GM12891 (cell line): ENCODE measurements around the gene RHBDD3.

Experiments
- POLR2A ChIP-seq: IDR thresholded peaks from 2 replicates; pipeline ENCODE4 v1.6.1; 2011; ENCODE audit warnings: low read depth, low read length, control low read depth
- POLR2AphosphoS5 ChIP-seq: IDR thresholded peaks from 2 replicates; pipeline ENCODE4 v1.6.1; 2011; ENCODE audit warnings: low read depth, low read length, control low read depth
- POU2F2 ChIP-seq: IDR thresholded peaks from 2 replicates; pipeline ENCODE4 v1.6.1; 2011; ENCODE audit warnings: low read depth, mild to moderate bottlenecking, control low read depth, low read length, moderate library complexity
- SPI1 ChIP-seq: IDR thresholded peaks from 2 replicates; pipeline ENCODE4 v1.6.1; 2011; ENCODE audit warnings: low read depth, low read length, control low read depth
- TAF1 ChIP-seq: IDR thresholded peaks from 2 replicates; pipeline ENCODE4 v1.6.1; 2011; ENCODE audit warnings: low read depth, low read length, control low read depth

DNA sequence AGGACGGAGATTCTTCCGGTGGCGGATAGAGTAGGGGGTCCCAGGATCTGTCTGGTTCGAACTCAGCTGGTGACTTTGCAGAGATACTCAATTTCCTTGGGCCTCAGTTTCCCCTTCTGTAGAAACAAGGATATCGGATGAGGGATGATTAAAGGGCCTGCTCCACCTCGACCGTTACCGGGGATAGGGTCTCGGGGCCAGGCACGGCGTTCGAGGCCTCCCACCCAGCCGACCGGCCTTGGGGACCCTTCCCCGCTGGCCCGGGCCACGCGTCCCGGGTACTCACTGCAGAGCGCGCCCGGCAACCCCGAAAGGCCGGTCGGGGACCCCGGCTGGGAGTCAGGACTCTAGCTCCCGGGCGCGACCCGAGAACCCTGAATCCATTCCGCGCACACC is 321 bp downstream of the RHBDD3 start:
- TF ChIP-seq POLR2A (no peak; the same call in 1 of the 2 replicates), POLR2AphosphoS5 (no peak), TAF1 (no peak), SPI1 (no peak), POU2F2 (no peak)
